ENCODE data around the gene APOF.

The APOF gene

DNA sequence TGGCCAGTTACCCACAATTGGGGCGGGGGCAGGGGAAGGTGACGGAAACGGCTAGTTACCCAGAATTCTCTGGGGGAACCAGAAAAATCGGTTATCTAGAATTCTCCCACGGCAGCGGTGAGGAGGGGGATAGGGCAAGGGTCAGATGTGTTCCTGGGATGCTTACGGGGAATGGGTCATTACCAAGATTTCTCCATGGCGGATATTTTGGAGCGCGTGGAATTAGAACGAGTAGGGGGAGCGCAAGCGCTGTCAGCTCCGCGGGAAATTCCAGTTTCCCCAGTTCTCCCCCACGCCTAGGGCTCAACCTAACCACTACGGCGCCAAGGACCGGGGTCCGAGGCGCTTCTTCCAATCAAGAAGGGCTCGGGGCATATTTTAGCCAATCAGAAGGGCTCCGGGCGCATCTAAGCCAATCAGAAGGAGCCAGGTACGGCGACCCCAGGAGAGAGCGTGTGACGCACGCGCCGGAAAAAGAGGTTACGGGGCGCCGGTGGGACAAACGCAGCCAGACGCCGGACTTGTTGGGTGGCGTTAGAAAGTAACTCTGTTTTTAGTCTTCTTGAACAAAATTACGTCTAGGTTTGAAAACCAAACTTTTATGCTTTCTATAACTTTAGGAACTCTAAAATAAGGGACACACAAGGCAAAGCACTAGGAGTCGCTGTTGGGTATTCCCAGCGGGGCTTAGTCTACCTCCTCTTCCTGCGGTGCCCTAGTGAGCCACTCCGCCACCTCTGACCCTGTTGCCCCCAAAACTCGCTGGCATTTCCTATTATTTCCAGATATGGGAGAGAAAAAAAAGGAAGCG, 28.8 kb downstream of the APOF start, which contains the start of gene PAN2:
TSS of gene PAN2 (minus strand) at position 322 of the 811 bp plus-strand sequence. CDS start 906 bp downstream, outside the sequence.
- Histone ChIP-seq H3K4me3 (ENCODE audit: low read depth, low read length) (peak within 1 kb of the TSS; percentile 63), H3K4me1 (ENCODE audit: control insufficient read depth, insufficient read depth, low read length) (peaks cover 5% of the 10 kb centered on the region), H3K27ac (ENCODE audit: extremely low read depth, low read depth, low read length) (peak within 1 kb of the TSS; percentile 80), H3K36me3 (ENCODE audit: control insufficient read depth in 2 of 2, insufficient read depth in 1 of 2, low read length in 2 of 2) (no peaks in the 10 kb centered on the region; a peak in 1 of 3 replicates), H3K9me3 (ENCODE audit: control insufficient read depth, insufficient read depth, low read depth, low read length) (no peaks in the 10 kb centered on the region)
- POLR2A ChIA-PET: interaction anchor here (0.6 to 3.4 kb wide), 10 partner anchors 10 to 206 kb away, joined by 3 to 32 read pairs (median 4); partner anchors contain the start of genes CNPY2, ESYT1, SMARCC2 and STAT2
- CTCF ChIA-PET: interaction anchor here (0.6 to 1.4 kb wide), 5 partner anchors 12 to 50 kb away, joined by 3 to 6 read pairs (median 5); no protein-coding TSS in a partner anchor
- TF ChIP-seq ZNF266 (tag by site-specific recombination; IDR thresholded peaks at IDR 0.05; ENCODE audit: low read depth) (no peak), KLF10 (tag by site-specific recombination; IDR thresholded peaks at IDR 0.05) (peak; percentile 2), ZSCAN30 (tag by site-specific recombination; IDR thresholded peaks at IDR 0.05) (peak; percentile 58; the same call in 1 of the 2 replicates), SP3 (tag by site-specific recombination; IDR thresholded peaks at IDR 0.05) (peak; percentile 59), ZNF664 (tag by site-specific recombination; IDR thresholded peaks at IDR 0.05) (no peak), ZNF433 (tag by site-specific recombination; IDR thresholded peaks at IDR 0.05; ENCODE audit: low read depth) (no peak), ZNF624 (tag by site-specific recombination; IDR thresholded peaks at IDR 0.05) (no peak), ZNF514 (tag by site-specific recombination; IDR thresholded peaks at IDR 0.05) (no peak), REPIN1 (tag by site-specific recombination; IDR thresholded peaks at IDR 0.05; ENCODE audit: low read depth) (no peak), ZNF473 (tag by site-specific recombination; IDR thresholded peaks at IDR 0.05) (no peak), BCL11B (tag by site-specific recombination; IDR thresholded peaks at IDR 0.05; ENCODE audit: low read depth) (peak; percentile 40; the same call in 1 of the 2 replicates), ZNF548 (tag by site-specific recombination; IDR thresholded peaks at IDR 0.05) (no peak), ZNF561 (tag by site-specific recombination; IDR thresholded peaks at IDR 0.05; ENCODE audit: borderline replicate concordance) (peak; percentile 61; the same call in 1 of the 2 replicates), ZNF623 (tag by site-specific recombination; IDR thresholded peaks at IDR 0.05) (no peak), ZNF239 (tag by site-specific recombination; IDR thresholded peaks at IDR 0.05) (no peak), ZNF221 (tag by site-specific recombination; IDR thresholded peaks at IDR 0.05; ENCODE audit: borderline replicate concordance) (0 out of 2 replicates have a peak, but pooled peaks have one; percentile 17), GFI1B (tag by site-specific recombination; IDR thresholded peaks at IDR 0.05) (no peak), IKZF3 (tag by site-specific recombination; IDR thresholded peaks at IDR 0.05) (peak; percentile 88), FEZF1 (tag by site-specific recombination; IDR thresholded peaks at IDR 0.05) (no peak), ZNF37A (tag by site-specific recombination; IDR thresholded peaks at IDR 0.05) (no peak), ZNF792 (tag by site-specific recombination; IDR thresholded peaks at IDR 0.05) (no peak), ZNF175 (tag by site-specific recombination; IDR thresholded peaks at IDR 0.05) (no peak), ZNF19 (tag by site-specific recombination; IDR thresholded peaks at IDR 0.05; ENCODE audit: low read depth) (no peak)
- TF ChIP-seq, protein P1, sequence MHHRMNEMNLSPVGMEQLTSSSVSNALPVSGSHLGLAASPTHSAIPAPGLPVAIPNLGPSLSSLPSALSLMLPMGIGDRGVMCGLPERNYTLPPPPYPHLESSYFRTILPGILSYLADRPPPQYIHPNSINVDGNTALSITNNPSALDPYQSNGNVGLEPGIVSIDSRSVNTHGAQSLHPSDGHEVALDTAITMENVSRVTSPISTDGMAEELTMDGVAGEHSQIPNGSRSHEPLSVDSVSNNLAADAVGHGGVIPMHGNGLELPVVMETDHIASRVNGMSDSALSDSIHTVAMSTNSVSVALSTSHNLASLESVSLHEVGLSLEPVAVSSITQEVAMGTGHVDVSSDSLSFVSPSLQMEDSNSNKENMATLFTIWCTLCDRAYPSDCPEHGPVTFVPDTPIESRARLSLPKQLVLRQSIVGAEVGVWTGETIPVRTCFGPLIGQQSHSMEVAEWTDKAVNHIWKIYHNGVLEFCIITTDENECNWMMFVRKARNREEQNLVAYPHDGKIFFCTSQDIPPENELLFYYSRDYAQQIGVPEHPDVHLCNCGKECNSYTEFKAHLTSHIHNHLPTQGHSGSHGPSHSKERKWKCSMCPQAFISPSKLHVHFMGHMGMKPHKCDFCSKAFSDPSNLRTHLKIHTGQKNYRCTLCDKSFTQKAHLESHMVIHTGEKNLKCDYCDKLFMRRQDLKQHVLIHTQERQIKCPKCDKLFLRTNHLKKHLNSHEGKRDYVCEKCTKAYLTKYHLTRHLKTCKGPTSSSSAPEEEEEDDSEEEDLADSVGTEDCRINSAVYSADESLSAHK (tag by site-specific recombination; IDR thresholded peaks at IDR 0.05): no peak
- TF ChIP-seq, protein P2, sequence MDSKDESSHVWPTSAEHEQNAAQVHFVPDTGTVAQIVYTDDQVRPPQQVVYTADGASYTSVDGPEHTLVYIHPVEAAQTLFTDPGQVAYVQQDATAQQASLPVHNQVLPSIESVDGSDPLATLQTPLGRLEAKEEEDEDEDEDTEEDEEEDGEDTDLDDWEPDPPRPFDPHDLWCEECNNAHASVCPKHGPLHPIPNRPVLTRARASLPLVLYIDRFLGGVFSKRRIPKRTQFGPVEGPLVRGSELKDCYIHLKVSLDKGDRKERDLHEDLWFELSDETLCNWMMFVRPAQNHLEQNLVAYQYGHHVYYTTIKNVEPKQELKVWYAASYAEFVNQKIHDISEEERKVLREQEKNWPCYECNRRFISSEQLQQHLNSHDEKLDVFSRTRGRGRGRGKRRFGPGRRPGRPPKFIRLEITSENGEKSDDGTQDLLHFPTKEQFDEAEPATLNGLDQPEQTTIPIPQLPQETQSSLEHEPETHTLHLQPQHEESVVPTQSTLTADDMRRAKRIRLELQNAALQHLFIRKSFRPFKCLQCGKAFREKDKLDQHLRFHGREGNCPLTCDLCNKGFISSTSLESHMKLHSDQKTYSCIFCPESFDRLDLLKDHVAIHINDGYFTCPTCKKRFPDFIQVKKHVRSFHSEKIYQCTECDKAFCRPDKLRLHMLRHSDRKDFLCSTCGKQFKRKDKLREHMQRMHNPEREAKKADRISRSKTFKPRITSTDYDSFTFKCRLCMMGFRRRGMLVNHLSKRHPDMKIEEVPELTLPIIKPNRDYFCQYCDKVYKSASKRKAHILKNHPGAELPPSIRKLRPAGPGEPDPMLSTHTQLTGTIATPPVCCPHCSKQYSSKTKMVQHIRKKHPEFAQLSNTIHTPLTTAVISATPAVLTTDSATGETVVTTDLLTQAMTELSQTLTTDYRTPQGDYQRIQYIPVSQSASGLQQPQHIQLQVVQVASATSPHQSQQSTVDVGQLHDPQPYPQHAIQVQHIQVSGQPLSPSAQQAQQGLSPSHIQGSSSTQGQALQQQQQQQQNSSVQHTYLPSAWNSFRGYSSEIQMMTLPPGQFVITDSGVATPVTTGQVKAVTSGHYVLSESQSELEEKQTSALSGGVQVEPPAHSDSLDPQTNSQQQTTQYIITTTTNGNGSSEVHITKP (tag by site-specific recombination; IDR thresholded peaks at IDR 0.05): peak; percentile 100
- TF ChIP-seq, protein P3, sequence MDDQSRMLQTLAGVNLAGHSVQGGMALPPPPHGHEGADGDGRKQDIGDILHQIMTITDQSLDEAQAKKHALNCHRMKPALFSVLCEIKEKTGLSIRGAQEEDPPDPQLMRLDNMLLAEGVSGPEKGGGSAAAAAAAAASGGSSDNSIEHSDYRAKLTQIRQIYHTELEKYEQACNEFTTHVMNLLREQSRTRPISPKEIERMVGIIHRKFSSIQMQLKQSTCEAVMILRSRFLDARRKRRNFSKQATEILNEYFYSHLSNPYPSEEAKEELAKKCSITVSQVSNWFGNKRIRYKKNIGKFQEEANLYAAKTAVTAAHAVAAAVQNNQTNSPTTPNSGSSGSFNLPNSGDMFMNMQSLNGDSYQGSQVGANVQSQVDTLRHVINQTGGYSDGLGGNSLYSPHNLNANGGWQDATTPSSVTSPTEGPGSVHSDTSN (CRISPR knock-in tag; IDR thresholded peaks at IDR 0.05): no peak
- TF ChIP-seq, protein P4, sequence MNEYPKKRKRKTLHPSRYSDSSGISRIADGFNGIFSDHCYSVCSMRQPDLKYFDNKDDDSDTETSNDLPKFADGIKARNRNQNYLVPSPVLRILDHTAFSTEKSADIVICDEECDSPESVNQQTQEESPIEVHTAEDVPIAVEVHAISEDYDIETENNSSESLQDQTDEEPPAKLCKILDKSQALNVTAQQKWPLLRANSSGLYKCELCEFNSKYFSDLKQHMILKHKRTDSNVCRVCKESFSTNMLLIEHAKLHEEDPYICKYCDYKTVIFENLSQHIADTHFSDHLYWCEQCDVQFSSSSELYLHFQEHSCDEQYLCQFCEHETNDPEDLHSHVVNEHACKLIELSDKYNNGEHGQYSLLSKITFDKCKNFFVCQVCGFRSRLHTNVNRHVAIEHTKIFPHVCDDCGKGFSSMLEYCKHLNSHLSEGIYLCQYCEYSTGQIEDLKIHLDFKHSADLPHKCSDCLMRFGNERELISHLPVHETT (tag by site-specific recombination; IDR thresholded peaks at IDR 0.05): peak; percentile 13; the same call in 1 of the 2 replicates
- TF ChIP-seq, protein P5, sequence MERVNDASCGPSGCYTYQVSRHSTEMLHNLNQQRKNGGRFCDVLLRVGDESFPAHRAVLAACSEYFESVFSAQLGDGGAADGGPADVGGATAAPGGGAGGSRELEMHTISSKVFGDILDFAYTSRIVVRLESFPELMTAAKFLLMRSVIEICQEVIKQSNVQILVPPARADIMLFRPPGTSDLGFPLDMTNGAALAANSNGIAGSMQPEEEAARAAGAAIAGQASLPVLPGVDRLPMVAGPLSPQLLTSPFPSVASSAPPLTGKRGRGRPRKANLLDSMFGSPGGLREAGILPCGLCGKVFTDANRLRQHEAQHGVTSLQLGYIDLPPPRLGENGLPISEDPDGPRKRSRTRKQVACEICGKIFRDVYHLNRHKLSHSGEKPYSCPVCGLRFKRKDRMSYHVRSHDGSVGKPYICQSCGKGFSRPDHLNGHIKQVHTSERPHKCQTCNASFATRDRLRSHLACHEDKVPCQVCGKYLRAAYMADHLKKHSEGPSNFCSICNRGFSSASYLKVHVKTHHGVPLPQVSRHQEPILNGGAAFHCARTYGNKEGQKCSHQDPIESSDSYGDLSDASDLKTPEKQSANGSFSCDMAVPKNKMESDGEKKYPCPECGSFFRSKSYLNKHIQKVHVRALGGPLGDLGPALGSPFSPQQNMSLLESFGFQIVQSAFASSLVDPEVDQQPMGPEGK (tag by site-specific recombination; IDR thresholded peaks at IDR 0.05): peak; percentile 88
